ENCODE results near the gene EVI5. TPM values are rescaled to one million over a fixed set of nuclear protein-coding genes. Genes with fewer than 3 reads are reported as not detected.
A peak's percentile ranks its signal among the peaks of the same experiment; 100 is the strongest.

EVI5 gene
- polyA plus RNA-seq: 15.7 TPM
- long read RNA-seq, donor 1: 0 reads
- long read RNA-seq, donor 2, partial matches to known transcripts: 7,391 of 7,559 reads
- long read RNA-seq, donor 2, other reads (novel, unspliced or antisense): 168 of 7,559 reads
- long read RNA-seq, donor 3: 0 reads
- long read RNA-seq, donor 4: 0 reads
- long read RNA-seq, donor 5: 0 reads
- long read RNA-seq, donor 6: 0 reads
- long read RNA-seq, donor 7: 0 reads
- long read RNA-seq, donor 8, partial matches to known transcripts: 7,539 of 7,713 reads
- long read RNA-seq, donor 8, other reads (novel, unspliced or antisense): 174 of 7,713 reads
- long read RNA-seq, donor 9, partial matches to known transcripts: 7,431 of 7,535 reads
- long read RNA-seq, donor 9, other reads (novel, unspliced or antisense): 104 of 7,535 reads
- long read RNA-seq, donor 10, partial matches to known transcripts: 7,647 of 7,867 reads
- long read RNA-seq, donor 10, other reads (novel, unspliced or antisense): 219 of 7,867 reads
- long read RNA-seq, donor 11, partial matches to known transcripts: 3,340 of 4,634 reads
- long read RNA-seq, donor 11, other reads (novel, unspliced or antisense): 1,294 of 4,634 reads

- Histone ChIP-seq H3K4me1 (ENCODE audit: control insufficient read depth, insufficient read depth, low read length) (peaks cover 11% of the 10 kb centered on the region), H3K27ac (ENCODE audit: low read length) (peak within 1 kb of the TSS; percentile 83), H3K4me3 (ENCODE audit: low read length) (peak within 1 kb of the TSS; percentile 87), H3K27me3 (ENCODE audit: control insufficient read depth, insufficient read depth, low read length) (no peaks in the 10 kb centered on the region), H3K36me3 (ENCODE audit: control insufficient read depth, insufficient read depth, low read length) (no peaks in the 10 kb centered on the region), H3K9me3 (ENCODE audit: control insufficient read depth, low read depth, low read length) (no peaks in the 10 kb centered on the region)
- WGBS (ENCODE audit: insufficient coverage, low lambda C conversion rate): no CpG with 5 or more reads among the region's 94 CpGs
- peak; percentile 96 to 99 for DNase-seq
Observed at GRCh38 chr1:92784639-92785500, at the start of gene EVI5. TSS of gene EVI5 (minus strand) at chr1:92785108. CDS start at chr1:92736546, 48,562 bp downstream.

- no peaks in the 10 kb centered on the region for H3K27me3 ChIP-seq (ENCODE audit: control insufficient read depth, insufficient read depth, low read length)
- no CpG with 5 or more reads among the region's 5 CpGs for WGBS (ENCODE audit: insufficient coverage, low lambda C conversion rate)
- H3K36me3 ChIP-seq (ENCODE audit: control insufficient read depth, insufficient read depth, low read length): peaks cover 50% of the 10 kb centered on the region
- H3K4me1 ChIP-seq (ENCODE audit: control insufficient read depth, insufficient read depth, low read length): no peaks in the 10 kb centered on the region
- no peak overlapping the region for H3K27ac ChIP-seq (ENCODE audit: low read length)
- no peak for DNase-seq
- no peak overlapping the region for H3K4me3 ChIP-seq (ENCODE audit: low read length)
- H3K9me3 ChIP-seq (ENCODE audit: control insufficient read depth, low read depth, low read length): no peaks in the 10 kb centered on the region
Observed at GRCh38 chr1:92834617-92835016, 49.7 kb upstream of the EVI5 start.

GRCh38 chr1:92833840-92834239, 48.9 kb upstream of the EVI5 start:
- Histone ChIP-seq H3K36me3 (ENCODE audit: control insufficient read depth, insufficient read depth, low read length) (peaks cover 44% of the 10 kb centered on the region), H3K9me3 (ENCODE audit: control insufficient read depth, low read depth, low read length) (no peaks in the 10 kb centered on the region), H3K27ac (ENCODE audit: low read length) (no peak overlapping the region), H3K27me3 (ENCODE audit: control insufficient read depth, insufficient read depth, low read length) (no peaks in the 10 kb centered on the region), H3K4me1 (ENCODE audit: control insufficient read depth, insufficient read depth, low read length) (no peaks in the 10 kb centered on the region), H3K4me3 (ENCODE audit: low read length) (peak overlapping the region; percentile 93)
- no CpG with 5 or more reads among the region's 5 CpGs for WGBS (ENCODE audit: insufficient coverage, low lambda C conversion rate)
- no peak for DNase-seq

GRCh38 chr1:92832537-92833114, 47.7 kb upstream of the EVI5 start:
- no peak for DNase-seq
- WGBS (ENCODE audit: insufficient coverage, low lambda C conversion rate): 0% methylated on average over 1 of the region's 19 CpGs

GRCh38 chr1:92831762-92832536, 47.0 kb upstream of the EVI5 start, which contains the start of gene RPL5:
TSS of gene RPL5 (plus strand) at chr1:92832040. CDS start at chr1:92832115, 75 bp downstream.
- Histone ChIP-seq H3K27ac (ENCODE audit: low read length) (peak within 1 kb of the TSS; percentile 78), H3K27me3 (ENCODE audit: control insufficient read depth, insufficient read depth, low read length) (no peaks in the 10 kb centered on the region), H3K4me3 (ENCODE audit: low read length) (peak within 1 kb of the TSS; percentile 93), H3K36me3 (ENCODE audit: control insufficient read depth, insufficient read depth, low read length) (peaks cover 29% of the 10 kb centered on the region), H3K9me3 (ENCODE audit: control insufficient read depth, low read depth, low read length) (no peaks in the 10 kb centered on the region), H3K4me1 (ENCODE audit: control insufficient read depth, insufficient read depth, low read length) (no peaks in the 10 kb centered on the region)
- WGBS (ENCODE audit: insufficient coverage, low lambda C conversion rate): no CpG with 5 or more reads among the region's 57 CpGs
- peak; percentile 99 for DNase-seq

More at GRCh38 chr1:92832537-92833114, 47.7 kb upstream of the EVI5 start:
- no peaks in the 10 kb centered on the region for H3K9me3 ChIP-seq (ENCODE audit: control insufficient read depth, low read depth, low read length)
- no peaks in the 10 kb centered on the region for H3K4me1 ChIP-seq (ENCODE audit: control insufficient read depth, insufficient read depth, low read length)
- no peaks in the 10 kb centered on the region for H3K27me3 ChIP-seq (ENCODE audit: control insufficient read depth, insufficient read depth, low read length)
- peak overlapping the region; percentile 78 for H3K27ac ChIP-seq (ENCODE audit: low read length)
- peaks cover 36% of the 10 kb centered on the region for H3K36me3 ChIP-seq (ENCODE audit: control insufficient read depth, insufficient read depth, low read length)
- peak overlapping the region; percentile 93 for H3K4me3 ChIP-seq (ENCODE audit: low read length)

- whole genome bisulfite sequencing (ENCODE audit: insufficient coverage, low lambda C conversion rate): no CpG with 5 or more reads among the region's 4 CpGs
- DNase-seq: peak in 1 of 2 donors; percentile 17
- no peaks in the 10 kb centered on the region for H3K27me3 ChIP-seq (ENCODE audit: control insufficient read depth, insufficient read depth, low read length)
- no peaks in the 10 kb centered on the region for H3K9me3 ChIP-seq (ENCODE audit: control insufficient read depth, low read depth, low read length)
- H3K4me1 ChIP-seq (ENCODE audit: control insufficient read depth, insufficient read depth, low read length): no peaks in the 10 kb centered on the region
- peaks cover 26% of the 10 kb centered on the region for H3K36me3 ChIP-seq (ENCODE audit: control insufficient read depth, insufficient read depth, low read length)
- H3K27ac ChIP-seq (ENCODE audit: low read length): no peak overlapping the region
- no peak overlapping the region for H3K4me3 ChIP-seq (ENCODE audit: low read length)
Observed at GRCh38 chr1:92831368-92831761, 46.5 kb upstream of the EVI5 start.

GRCh38 chr1:92826792-92827191, 41.9 kb upstream of the EVI5 start:
- Histone ChIP-seq H3K27me3 (ENCODE audit: control insufficient read depth, insufficient read depth, low read length) (no peaks in the 10 kb centered on the region), H3K27ac (ENCODE audit: low read length) (no peak overlapping the region), H3K4me1 (ENCODE audit: control insufficient read depth, insufficient read depth, low read length) (peaks cover 3% of the 10 kb centered on the region), H3K36me3 (ENCODE audit: control insufficient read depth, insufficient read depth, low read length) (no peaks in the 10 kb centered on the region), H3K4me3 (ENCODE audit: low read length) (no peak overlapping the region), H3K9me3 (ENCODE audit: control insufficient read depth, low read depth, low read length) (no peaks in the 10 kb centered on the region)
- WGBS (ENCODE audit: insufficient coverage, low lambda C conversion rate): no CpG with 5 or more reads among the region's 6 CpGs
- DNase-seq: no peak

GRCh38 chr1:92822879-92823278, 38.0 kb upstream of the EVI5 start:
- no peaks in the 10 kb centered on the region for H3K36me3 ChIP-seq (ENCODE audit: control insufficient read depth, insufficient read depth, low read length)
- H3K27ac ChIP-seq (ENCODE audit: low read length): no peak overlapping the region
- no CpG with 5 or more reads among the region's 3 CpGs for WGBS (ENCODE audit: insufficient coverage, low lambda C conversion rate)
- H3K9me3 ChIP-seq (ENCODE audit: control insufficient read depth, low read depth, low read length): no peaks in the 10 kb centered on the region
- no peaks in the 10 kb centered on the region for H3K27me3 ChIP-seq (ENCODE audit: control insufficient read depth, insufficient read depth, low read length)
- no peak overlapping the region for H3K4me3 ChIP-seq (ENCODE audit: low read length)
- H3K4me1 ChIP-seq (ENCODE audit: control insufficient read depth, insufficient read depth, low read length): peaks cover 7% of the 10 kb centered on the region
- peak; percentile 9 to 20 for DNase-seq

GRCh38 chr1:92820551-92820950, 35.6 kb upstream of the EVI5 start:
- Histone ChIP-seq H3K27me3 (ENCODE audit: control insufficient read depth, insufficient read depth, low read length) (no peaks in the 10 kb centered on the region), H3K27ac (ENCODE audit: low read length) (no peak overlapping the region), H3K9me3 (ENCODE audit: control insufficient read depth, low read depth, low read length) (no peaks in the 10 kb centered on the region), H3K4me1 (ENCODE audit: control insufficient read depth, insufficient read depth, low read length) (peaks cover 24% of the 10 kb centered on the region), H3K4me3 (ENCODE audit: low read length) (no peak overlapping the region), H3K36me3 (ENCODE audit: control insufficient read depth, insufficient read depth, low read length) (no peaks in the 10 kb centered on the region)
- WGBS (ENCODE audit: insufficient coverage, low lambda C conversion rate): no CpG with 5 or more reads among the region's 3 CpGs
- no peak for DNase-seq

All from large intestine (tissue), 12 donors.